ENCODE measurements around the gene FLRT2. TPM values are rescaled to one million over a fixed set of nuclear protein-coding genes. Genes with fewer than 3 reads are reported as not detected.
A peak's percentile ranks its signal among the peaks of the same experiment; 100 is the strongest.

Gene FLRT2
- total and polyA plus RNA-seq, 11 donors: 0.61 to 41.9 (median 3.1) TPM

GRCh38 chr14:85572011-85572410 lies 42.1 kb downstream of the FLRT2 start:
- Histone ChIP-seq H3K4me1 (peaks cover 0 to 24% (median 0%) of the 10 kb centered on the region in 12 donors), H3K9me3 (no peaks in the 10 kb centered on the region), H3K27me3 (no peaks in the 10 kb centered on the region), H3K36me3 (no peaks in the 10 kb centered on the region), H3K4me3 (no peak overlapping the region), H3K27ac (no peak overlapping the region)
- 31 to 35% (median 33%) methylated on average over 2 of the region's 2 CpGs for WGBS, 4 donors
- TF ChIP-seq POLR2A (IDR thresholded peaks at IDR 0.05): no peak
- no peak for TF ChIP-seq CTCF (IDR thresholded peaks at IDR 0.05)
- no peak for DNase-seq
- ATAC-seq: no peak
- intact Hi-C loops (cut with DNase I): no loop called here

GRCh38 chr14:85572845-85573244 lies 42.9 kb downstream of the FLRT2 start:
- intact Hi-C loops (cut with DNase I): no loop called here
- Histone ChIP-seq H3K4me1 (peaks cover 0 to 30% (median 0%) of the 10 kb centered on the region in 12 donors), H3K4me3 (no peak overlapping the region), H3K36me3 (no peaks in the 10 kb centered on the region), H3K9me3 (no peaks in the 10 kb centered on the region), H3K27me3 (no peaks in the 10 kb centered on the region), H3K27ac (no peak overlapping the region)
- no peak for ATAC-seq
- no peak for TF ChIP-seq POLR2A (IDR thresholded peaks at IDR 0.05)
- TF ChIP-seq CTCF (IDR thresholded peaks at IDR 0.05): no peak
- DNase-seq: no peak

- TF ChIP-seq POLR2A (IDR thresholded peaks at IDR 0.05): no peak
- TF ChIP-seq CTCF (IDR thresholded peaks at IDR 0.05): no peak
- no peak overlapping the region for H3K4me3 ChIP-seq
- no peaks in the 10 kb centered on the region for H3K27me3 ChIP-seq
- intact Hi-C loops (cut with DNase I): no loop called here
- peaks cover 0 to 30% (median 0%) of the 10 kb centered on the region in 12 donors for H3K4me1 ChIP-seq
- DNase-seq (no peak), ATAC-seq (peak in 1 of 4 donors; percentile 29)
- no peak overlapping the region for H3K27ac ChIP-seq
- H3K36me3 ChIP-seq: no peaks in the 10 kb centered on the region
- 53 to 62% (median 60%) methylated on average over 4 of the region's 4 CpGs for WGBS, 4 donors
- no peaks in the 10 kb centered on the region for H3K9me3 ChIP-seq
These were observed 43.5 kb downstream of the FLRT2 start for GRCh38 chr14:85573406-85573805.

- intact Hi-C loops (cut with DNase I): no loop called here
- Histone ChIP-seq H3K4me3 (no peak overlapping the region), H3K27ac (no peak overlapping the region), H3K9me3 (no peaks in the 10 kb centered on the region), H3K27me3 (no peaks in the 10 kb centered on the region), H3K36me3 (no peaks in the 10 kb centered on the region), H3K4me1 (peaks cover 0 to 32% (median 0%) of the 10 kb centered on the region in 12 donors)
- no peak for TF ChIP-seq POLR2A (IDR thresholded peaks at IDR 0.05)
- no peak for TF ChIP-seq CTCF (IDR thresholded peaks at IDR 0.05)
- 80 to 88% (median 85%) methylated on average over 3 of the region's 3 CpGs for WGBS, 4 donors
- no peak for ATAC-seq
- no peak for DNase-seq
These were observed 45.1 kb downstream of the FLRT2 start for GRCh38 chr14:85574853-85575616.
